OCI-LY3 (cell line): ENCODE data around the gene MEAK7.

Source experiments
- H2AFZ ChIP-seq: fragments of 200-600, 300-600 bp; shearing (Covaris generic); 2 replicates; pipeline ENCODE4 v1.6.0; 2014; ENCODE audit warnings: antibody characterized with exemption, low read depth, low read length
- H3K27ac ChIP-seq: fragments of 200-600, 300-600 bp; sonication (generic); 2 replicates; pipeline ENCODE4 v1.5.1; 2014; ENCODE audit warnings: mild to moderate bottlenecking, low read length, moderate library complexity, mixed read lengths
- H3K27me3 ChIP-seq: fragments of 200-600, 300-600 bp; sonication (generic); 2 replicates; pipeline ENCODE4 v1.6.1; 2014; ENCODE audit warnings: low read depth, low read length, mixed read lengths
- H3K36me3 ChIP-seq: fragments of 200-600, 300-600 bp; sonication (generic); replicated peaks from 2 replicates; pipeline ENCODE3; 2014; ENCODE audit warnings: low read depth, low read length, mixed read lengths
- H3K4me1 ChIP-seq: fragments of 300-600, 200-600 bp; sonication (generic); 2 replicates; pipeline ENCODE4 v1.6.1; 2014; ENCODE audit warnings: low read length, mixed read lengths
- H3K4me2 ChIP-seq: fragments of 200-600, 300-600 bp; sonication (generic); 2 replicates; pipeline ENCODE4 v1.6.1; 2014; ENCODE audit warnings: low read length, mixed read lengths
- H3K4me3 ChIP-seq: fragments of 300-600, 200-600 bp; sonication (generic); 2 replicates; pipeline ENCODE4 v1.5.1; 2014; ENCODE audit warnings: antibody characterized with exemption, mild to moderate bottlenecking, low read length, moderate library complexity
- H3K79me2 ChIP-seq: fragments of 300-600, 200-600 bp; shearing (Covaris generic); 2 replicates; pipeline ENCODE4 v1.6.1; 2014; ENCODE audit warnings: mild to moderate bottlenecking, low read length, mixed read lengths
- H3K9ac ChIP-seq: fragments of 300-600, 200-600 bp; shearing (Covaris generic); 2 replicates; pipeline ENCODE4 v1.6.0; 2014; ENCODE audit warnings: mild to moderate bottlenecking, low read length, moderate library complexity
- H3K9me3 ChIP-seq: fragments of 200-600, 300-600 bp; shearing (Covaris generic); 2 replicates; pipeline ENCODE4 v1.6.1; 2014; ENCODE audit warnings: low read length, mixed read lengths; ENCODE audit not compliant: insufficient read depth
- H4K20me1 ChIP-seq: fragments of 200-600, 300-600 bp; sonication (generic); 2 replicates; pipeline ENCODE4 v1.6.1; 2016; ENCODE audit warnings: low read length, mixed read lengths; ENCODE audit not compliant: insufficient read depth
- CTCF ChIP-seq: fragments of 200-600, 300-600 bp; sonication (generic); IDR thresholded peaks from 2 replicates; pipeline ENCODE4 v1.5.1; 2014; ENCODE audit warnings: antibody characterized with exemption, low read length, low read depth
- EZH2phosphoT487 ChIP-seq: fragments of 200-600 bp; shearing (Covaris generic); IDR thresholded peaks from 2 replicates; pipeline ENCODE4 v1.6.1; 2018; ENCODE audit warnings: antibody characterized with exemption, mixed run types, low read depth

MEAK7 gene

GRCh38 chr16:84504420-84505248 lies at the start of gene MEAK7:
MEAK7 (minus strand) TSS chr16:84504659; CDS start chr16:84498086, 6,573 bp downstream.
- no peaks in the 10 kb centered on the region for H3K36me3 ChIP-seq
- peak within 1 kb of the TSS; percentile 49 for H3K27ac ChIP-seq
- no peaks in the 10 kb centered on the region for H3K27me3 ChIP-seq
- peak within 1 kb of the TSS; percentile 74 for H2AFZ ChIP-seq
- H3K9me3 ChIP-seq = no peaks in the 10 kb centered on the region
- H3K79me2 ChIP-seq = peaks cover 18% of the 10 kb centered on the region; the same call in 1 of the 2 replicates
- peak within 1 kb of the TSS; percentile 86 for H3K9ac ChIP-seq
- H3K4me3 ChIP-seq = peak within 1 kb of the TSS; percentile 88
- no peaks in the 10 kb centered on the region for H4K20me1 ChIP-seq
- no peak for TF ChIP-seq EZH2phosphoT487
- TF ChIP-seq CTCF = no peak
- peak within 1 kb of the TSS; percentile 97 for H3K4me2 ChIP-seq
- peaks cover 42% of the 10 kb centered on the region for H3K4me1 ChIP-seq

GRCh38 chr16:84553873-84554399 lies 49.5 kb upstream of the MEAK7 start:
- no peaks in the 10 kb centered on the region for H3K9me3 ChIP-seq
- no peak overlapping the region for H3K4me2 ChIP-seq
- H3K27ac ChIP-seq = no peak overlapping the region
- H3K27me3 ChIP-seq = no peaks in the 10 kb centered on the region
- TF ChIP-seq CTCF = no peak
- no peak for TF ChIP-seq EZH2phosphoT487
- no peaks in the 10 kb centered on the region for H3K79me2 ChIP-seq
- H3K4me1 ChIP-seq = peaks cover 30% of the 10 kb centered on the region
- H3K4me3 ChIP-seq = no peak overlapping the region
- no peaks in the 10 kb centered on the region for H4K20me1 ChIP-seq
- H3K9ac ChIP-seq = no peak overlapping the region
- no peak overlapping the region for H2AFZ ChIP-seq
- H3K36me3 ChIP-seq = no peaks in the 10 kb centered on the region

GRCh38 chr16:84552135-84552534 lies 47.7 kb upstream of the MEAK7 start:
- Histone ChIP-seq H3K4me1 (peaks cover 23% of the 10 kb centered on the region), H3K36me3 (no peaks in the 10 kb centered on the region), H3K27me3 (no peaks in the 10 kb centered on the region), H4K20me1 (no peaks in the 10 kb centered on the region), H3K4me2 (no peak overlapping the region), H2AFZ (peak overlapping the region; percentile 29; the same call in 1 of the 2 replicates), H3K9ac (peak overlapping the region; percentile 16; the same call in 1 of the 2 replicates), H3K9me3 (no peaks in the 10 kb centered on the region), H3K4me3 (no peak overlapping the region), H3K79me2 (no peaks in the 10 kb centered on the region), H3K27ac (no peak overlapping the region)
- TF ChIP-seq EZH2phosphoT487 = no peak
- no peak for TF ChIP-seq CTCF

GRCh38 chr16:84550096-84550495 lies 45.6 kb upstream of the MEAK7 start:
- no peaks in the 10 kb centered on the region for H3K9me3 ChIP-seq
- TF ChIP-seq EZH2phosphoT487 = no peak
- no peak for TF ChIP-seq CTCF
- H3K36me3 ChIP-seq = no peaks in the 10 kb centered on the region
- H3K27me3 ChIP-seq = 0 out of 2 replicates have a peak, but pooled peaks cover 5% of the 10 kb centered on the region
- no peaks in the 10 kb centered on the region for H4K20me1 ChIP-seq
- no peak overlapping the region for H2AFZ ChIP-seq
- H3K79me2 ChIP-seq = no peaks in the 10 kb centered on the region
- H3K9ac ChIP-seq = no peak overlapping the region
- no peak overlapping the region for H3K27ac ChIP-seq
- H3K4me3 ChIP-seq = no peak overlapping the region
- H3K4me2 ChIP-seq = no peak overlapping the region
- peaks cover 20% of the 10 kb centered on the region for H3K4me1 ChIP-seq
